ENCODE measurements around the gene KATNB1. TPM values are rescaled to one million over a fixed set of nuclear protein-coding genes. Genes with fewer than 3 reads are reported as not detected.
"Not testable (repeated sequence)": the region's sequence is repeated elsewhere in the genome, so short reads cannot be mapped to it uniquely, and the experiment has no call there.

Gene KATNB1
- total RNA-seq, 1 donor from 2014 or later, result 23.4 TPM

DNA sequence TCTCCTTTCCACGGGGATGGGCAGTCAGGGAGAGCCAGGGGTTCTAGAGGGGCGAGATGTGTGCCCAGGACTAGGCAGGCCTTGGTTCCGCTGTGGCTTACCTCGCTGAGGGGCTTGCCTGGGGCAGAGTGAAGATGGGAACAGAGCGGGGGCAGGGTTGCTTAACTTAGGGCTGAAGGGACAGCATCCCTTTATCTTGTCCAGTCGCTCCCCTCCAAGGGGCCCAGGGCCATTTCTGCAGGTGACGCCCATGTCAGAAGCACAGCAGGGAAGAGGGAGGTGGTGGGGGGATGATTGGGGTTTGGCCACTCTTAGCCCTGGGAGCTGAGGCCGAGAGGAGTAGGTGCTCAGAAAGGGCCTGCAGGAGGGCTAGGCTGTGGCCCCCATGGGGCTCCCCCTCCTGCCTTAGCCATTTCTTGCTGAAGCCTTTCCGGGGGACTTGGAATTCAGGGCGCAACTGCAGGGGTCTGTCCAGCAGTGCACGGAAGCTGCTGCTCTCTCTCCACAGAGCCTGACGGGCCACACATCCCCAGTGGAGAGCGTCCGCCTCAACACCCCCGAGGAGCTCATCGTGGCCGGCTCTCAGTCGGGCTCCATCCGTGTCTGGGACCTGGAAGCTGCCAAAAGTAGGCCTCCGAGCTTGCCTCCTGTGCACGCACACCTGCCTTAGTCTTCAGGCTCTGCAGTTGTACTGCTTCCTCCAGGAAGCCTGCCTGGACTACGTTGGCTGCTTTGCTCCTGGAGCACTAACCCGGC, 8.5 kb downstream of the KATNB1 start:
- no peak for DNase-seq (ENCODE audit: low spot score)

- no peak for DNase-seq (ENCODE audit: low spot score)
These were observed 9.0 kb downstream of the KATNB1 start for GRCh38 chr16:57744642-57744903.

DNA sequence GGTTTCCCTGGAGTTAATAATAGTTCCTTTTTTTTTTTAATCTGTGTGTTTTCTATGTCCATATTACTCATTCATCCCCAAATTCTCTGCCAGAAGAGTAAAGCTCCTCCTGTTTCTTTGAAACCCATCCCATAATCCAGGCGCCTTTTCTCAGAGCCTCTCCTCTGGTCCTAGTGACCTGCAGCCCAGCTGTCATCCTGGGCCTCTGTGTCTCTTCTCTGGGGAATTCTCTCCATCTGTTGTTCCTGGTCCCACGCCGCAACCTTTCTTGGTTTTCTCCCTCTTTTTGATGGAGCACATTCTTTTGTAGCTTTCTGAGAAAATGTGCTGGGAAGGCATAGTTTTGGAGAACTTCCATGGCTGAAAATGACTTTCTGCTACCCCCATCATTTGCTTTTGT, 10.2 kb downstream of the KATNB1 start:
- DNase-seq (ENCODE audit: low spot score), result no peak

DNA sequence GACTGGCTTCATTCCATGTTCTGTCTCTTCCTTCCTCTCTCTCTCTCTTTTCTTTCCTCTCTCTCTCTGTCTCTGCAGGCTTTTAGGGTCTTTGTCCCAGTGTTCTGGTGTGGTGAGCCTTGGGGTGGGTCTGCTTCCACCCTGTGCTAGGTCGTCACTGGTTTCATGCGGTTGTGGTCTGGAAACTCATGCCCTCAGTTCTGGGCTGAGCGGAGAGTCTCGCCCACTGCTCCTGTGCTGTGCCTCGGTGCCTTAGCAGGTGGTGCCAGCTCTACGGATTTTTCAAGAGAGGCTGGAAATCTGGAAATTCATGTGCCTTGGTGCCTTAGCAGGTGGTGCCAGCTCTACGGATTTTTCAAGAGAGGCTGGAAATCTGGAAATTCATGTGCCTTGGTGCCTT, 10.7 kb downstream of the KATNB1 start:
- DNase-seq (ENCODE audit: low spot score), result not testable (repeated sequence)

DNA sequence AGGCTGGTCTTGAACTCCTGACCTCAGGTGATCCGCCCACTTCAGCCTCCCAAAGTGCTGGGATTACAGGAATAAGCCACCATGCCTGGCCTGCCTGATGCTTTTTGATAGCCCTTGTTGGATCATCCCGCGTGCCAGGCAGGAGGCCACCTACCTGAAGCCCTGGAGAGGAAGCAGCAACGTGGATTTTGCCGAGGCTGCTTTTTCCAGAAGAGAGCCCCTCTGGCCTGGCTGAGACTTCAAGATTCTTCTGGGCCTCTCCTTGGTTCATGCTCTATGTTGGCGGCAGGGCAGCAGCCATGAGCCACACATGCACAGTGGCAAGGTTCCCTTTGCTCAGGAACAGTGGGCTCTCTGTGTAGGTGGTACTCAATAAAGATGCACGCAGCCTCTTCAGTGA, 11.5 kb downstream of the KATNB1 start:
- DNase-seq (ENCODE audit: low spot score), result no peak

DNA sequence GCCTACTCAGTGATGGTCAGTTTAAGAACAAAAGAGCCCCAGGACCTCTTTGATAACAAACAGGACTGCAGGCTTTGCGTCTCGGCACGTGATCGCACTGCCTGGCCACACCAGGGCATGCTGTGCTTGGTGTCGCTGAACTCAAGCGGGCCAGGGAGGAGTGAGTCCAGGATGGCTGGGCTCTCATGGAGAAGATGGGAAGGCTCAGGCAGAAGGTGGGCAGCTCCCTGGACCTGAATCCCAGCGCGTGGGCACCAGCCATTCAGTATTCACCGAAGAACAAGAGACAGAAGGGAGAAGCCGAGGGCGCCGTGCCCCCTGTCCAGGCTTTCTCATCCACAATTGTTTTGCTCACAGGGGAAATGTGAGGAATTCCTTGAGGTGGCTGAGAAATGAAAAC, 11.9 kb downstream of the KATNB1 start:
- DNase-seq (ENCODE audit: low spot score), result no peak

- DNase-seq (ENCODE audit: low spot score), result no peak
These were observed 12.4 kb downstream of the KATNB1 start for GRCh38 chr16:57747996-57748395.

GRCh38 chr16:57748596-57748995, 13.0 kb downstream of the KATNB1 start:
- no peak for DNase-seq (ENCODE audit: low spot score)

GRCh38 chr16:57749101-57749692, 13.6 kb downstream of the KATNB1 start:
- DNase-seq (ENCODE audit: low spot score), result no peak

DNA sequence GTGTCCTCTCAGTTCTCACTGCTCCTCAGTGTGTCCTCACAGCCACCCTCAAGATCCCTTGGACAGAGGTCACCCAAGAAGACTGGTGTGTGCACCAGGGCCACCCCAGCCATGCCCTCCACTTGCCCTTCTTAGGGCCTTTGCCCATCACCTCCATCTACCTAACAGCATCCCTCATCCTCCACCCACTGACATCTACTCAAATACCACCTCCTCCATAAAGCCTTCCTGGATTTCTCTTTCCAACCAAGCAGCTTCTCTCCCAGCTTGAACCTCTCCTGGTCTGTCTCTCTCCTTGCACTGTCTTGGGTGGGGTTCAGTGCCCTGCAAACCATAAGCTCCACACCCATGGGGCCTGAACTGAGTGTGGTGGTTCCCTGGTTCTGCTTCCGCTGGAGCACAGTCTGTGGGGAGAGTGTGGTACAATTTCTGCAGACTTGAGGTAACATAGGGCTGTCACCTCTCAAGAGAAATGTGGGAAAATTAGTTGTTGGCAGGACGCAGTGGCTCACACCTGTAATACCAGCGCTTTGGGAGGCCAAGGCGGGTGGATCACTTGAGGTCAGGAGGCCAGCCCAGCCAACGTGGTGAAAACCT, 14.4 kb downstream of the KATNB1 start:
- DNase-seq (ENCODE audit: low spot score), result no peak

DNA sequence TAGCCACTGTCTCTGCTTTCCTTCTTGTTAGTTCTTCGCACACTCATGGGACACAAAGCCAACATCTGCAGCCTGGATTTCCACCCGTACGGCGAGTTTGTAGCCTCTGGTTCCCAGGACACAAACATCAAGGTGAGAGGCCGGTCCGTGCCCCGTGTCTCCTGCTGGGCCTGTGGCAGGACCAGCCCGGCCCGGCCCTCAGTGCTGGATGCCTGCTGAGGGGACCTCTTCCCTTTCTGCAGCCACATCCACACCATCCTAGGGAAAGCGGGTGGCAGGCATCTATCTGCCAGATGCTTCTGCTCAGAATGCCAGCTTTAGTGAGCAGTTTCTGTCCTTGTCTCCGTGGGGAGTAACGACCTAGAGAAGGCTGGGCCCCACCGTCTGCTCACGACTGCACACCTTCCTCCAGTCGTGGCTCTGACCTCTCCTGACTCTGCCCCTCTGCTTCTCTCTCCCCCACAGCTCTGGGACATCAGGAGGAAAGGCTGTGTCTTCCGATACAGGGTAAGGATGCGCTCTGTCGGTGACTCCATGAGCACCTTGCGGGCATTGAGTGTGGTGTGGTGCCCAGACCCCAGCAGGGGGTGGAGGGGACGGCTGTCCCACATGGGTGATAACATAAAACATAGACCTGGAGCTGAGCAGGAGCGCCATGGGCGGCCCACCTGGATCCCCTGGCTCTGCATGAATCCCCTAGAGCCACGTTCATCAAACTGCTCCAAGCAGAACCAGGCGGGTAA, 15.4 kb downstream of the KATNB1 start:
- no peak for DNase-seq (ENCODE audit: low spot score)

DNA sequence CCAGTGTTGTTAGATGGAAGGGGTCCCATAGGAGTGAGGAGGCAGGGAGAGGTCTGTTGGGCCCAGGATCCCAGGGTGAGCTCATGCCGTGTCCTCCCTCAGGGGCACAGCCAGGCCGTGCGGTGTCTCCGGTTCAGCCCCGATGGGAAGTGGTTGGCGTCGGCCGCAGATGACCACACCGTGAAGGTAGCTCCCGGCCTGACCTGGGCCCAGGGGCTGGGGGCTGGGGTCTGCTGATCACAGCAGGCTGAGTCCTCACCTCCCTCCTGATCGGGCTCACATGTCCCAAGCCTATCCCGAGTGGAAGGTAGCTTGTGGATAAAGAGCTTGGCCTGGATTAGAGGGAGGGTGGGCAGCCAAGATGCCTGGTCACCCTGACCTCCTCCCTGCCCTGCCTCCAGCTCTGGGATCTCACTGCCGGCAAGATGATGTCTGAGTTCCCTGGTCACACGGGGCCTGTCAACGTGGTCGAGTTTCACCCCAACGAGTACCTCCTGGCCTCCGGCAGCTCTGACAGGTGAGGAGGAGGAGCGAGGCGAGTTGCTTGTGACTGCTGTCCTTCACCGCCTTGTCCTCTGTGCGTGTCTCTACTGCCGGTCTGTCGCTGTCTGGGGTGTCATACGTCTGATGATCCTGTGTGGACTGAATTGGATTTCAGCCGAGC, 16.1 kb downstream of the KATNB1 start:
- DNase-seq (ENCODE audit: low spot score), result no peak

DNA sequence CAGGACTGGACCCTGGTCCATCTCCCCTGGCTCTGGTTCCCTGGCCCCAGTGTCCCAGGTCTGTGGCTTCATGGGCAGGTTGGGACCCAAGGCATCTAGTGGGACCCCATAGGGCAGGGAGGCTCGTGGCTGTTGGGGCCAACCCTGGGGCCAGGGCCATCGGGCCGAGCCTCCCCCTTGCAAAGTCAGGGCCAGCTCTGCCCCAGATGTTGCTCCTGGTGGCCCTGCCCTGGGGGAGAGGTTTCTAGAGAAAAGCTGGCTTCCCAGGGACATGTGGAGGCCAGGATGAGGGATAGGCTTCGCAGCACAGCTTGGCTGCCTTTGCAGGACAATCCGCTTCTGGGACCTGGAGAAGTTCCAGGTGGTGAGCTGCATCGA, 16.6 kb downstream of the KATNB1 start:
- DNase-seq (ENCODE audit: low spot score), result no peak

DNA sequence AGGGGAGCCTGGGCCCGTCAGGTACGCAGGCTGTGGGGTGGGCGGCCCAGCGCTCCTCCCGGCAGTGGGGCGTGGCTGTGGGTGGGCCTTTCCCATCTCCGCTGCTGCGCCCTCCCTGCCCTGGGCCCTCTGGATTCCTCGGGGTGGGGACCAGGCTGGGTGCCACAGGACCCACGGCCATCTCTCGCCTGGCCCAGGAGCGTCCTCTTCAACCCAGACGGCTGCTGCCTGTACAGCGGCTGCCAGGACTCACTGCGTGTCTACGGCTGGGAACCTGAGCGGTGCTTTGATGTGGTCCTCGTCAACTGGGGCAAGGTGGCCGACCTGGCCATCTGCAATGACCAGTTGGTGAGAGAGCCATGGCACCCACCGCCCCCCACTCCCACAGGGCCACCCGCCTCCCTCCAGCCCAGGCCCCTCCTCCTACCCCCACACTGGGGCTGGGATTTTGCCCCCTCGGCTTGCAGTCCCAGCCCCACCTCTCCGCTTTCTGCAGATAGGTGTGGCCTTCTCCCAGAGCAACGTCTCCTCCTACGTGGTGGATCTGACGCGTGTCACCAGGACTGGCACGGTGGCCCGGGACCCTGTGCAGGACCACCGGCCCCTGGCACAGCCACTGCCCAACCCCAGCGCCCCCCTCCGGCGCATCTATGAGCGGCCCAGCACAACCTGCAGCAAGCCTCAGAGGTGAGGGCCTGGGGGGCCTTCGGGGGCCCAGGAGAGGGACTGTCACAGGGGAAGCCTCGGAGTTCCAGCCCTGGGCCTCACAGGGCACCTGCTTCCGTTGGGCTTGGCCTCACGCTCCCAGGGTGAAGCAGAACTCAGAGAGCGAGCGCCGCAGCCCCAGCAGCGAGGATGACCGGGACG, 17.2 kb downstream of the KATNB1 start:
- DNase-seq (ENCODE audit: low spot score), result no peak

DNA sequence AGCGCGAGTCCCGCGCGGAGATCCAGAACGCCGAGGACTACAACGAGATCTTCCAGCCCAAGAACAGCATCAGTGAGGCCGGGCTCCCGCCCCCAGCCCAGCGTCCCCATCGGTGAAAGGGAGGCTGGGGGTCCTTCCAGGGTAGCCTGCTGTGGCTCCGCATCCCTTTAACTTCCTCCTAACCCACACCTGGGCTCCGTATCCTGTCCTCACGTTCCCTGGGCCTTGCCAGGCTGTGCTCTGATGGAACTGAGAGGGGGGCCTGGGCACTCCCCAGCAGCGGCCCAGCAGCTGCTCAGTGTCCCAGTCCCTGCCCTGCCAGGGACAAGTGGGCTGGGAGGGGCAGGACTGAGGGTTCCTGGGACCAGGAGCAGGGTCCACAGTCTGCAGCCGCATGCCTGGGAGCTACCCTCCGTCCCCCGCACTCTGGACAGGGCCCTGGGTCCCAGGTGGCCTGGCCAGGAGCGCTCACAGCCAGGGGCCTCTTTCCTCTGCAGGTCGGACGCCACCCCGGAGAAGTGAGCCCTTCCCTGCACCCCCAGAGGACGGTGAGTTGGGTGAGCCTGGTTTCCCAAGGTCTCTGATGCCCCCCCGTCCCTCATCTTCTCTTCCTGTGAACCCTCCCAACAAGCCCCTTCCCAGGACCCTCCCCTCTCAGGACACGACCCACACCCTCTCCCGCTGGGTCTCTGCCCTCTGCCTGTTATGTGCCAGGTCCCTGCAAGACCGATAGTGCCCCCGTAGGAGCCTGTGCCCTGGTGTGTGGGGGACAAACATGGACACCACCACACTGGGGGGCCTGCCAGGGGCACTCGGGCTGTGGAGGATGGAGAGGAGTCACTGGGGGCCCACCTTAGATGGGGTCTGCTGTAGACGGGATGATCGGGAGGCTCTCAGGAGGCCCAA, 18.1 kb downstream of the KATNB1 start:
- no peak for DNase-seq (ENCODE audit: low spot score)

GRCh38 chr16:57754354-57755060, 18.9 kb downstream of the KATNB1 start:
- no peak for DNase-seq (ENCODE audit: low spot score)

DNA sequence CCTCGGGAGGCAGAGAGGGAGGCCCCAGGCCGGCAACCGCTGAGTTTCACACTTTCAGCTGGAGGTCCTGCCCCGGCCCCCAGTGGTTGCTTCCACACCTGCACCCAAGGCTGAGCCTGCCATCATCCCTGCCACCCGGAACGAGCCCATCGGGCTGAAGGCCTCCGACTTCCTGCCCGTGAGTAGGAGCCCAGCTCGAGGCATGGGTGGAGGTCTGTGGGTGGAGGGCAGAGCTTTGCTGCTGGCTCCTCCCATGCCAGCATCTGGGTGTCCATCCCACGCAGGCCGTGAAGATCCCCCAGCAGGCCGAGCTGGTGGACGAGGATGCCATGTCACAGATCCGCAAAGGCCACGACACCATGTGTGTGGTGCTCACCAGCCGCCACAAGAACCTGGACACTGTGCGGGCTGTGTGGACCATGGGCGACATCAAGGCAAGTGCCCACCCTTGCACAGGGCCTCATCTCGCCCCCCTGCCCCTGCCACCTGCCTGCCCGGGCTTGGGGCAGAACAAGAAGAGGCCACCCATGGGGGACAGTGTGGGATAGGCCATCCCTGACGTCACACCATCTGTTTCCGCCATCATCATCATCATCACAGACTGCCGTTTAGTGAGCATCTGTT, 19.6 kb downstream of the KATNB1 start:
- no peak for DNase-seq (ENCODE audit: low spot score)

GRCh38 chr16:57755726-57756423, 20.3 kb downstream of the KATNB1 start:
- no peak for DNase-seq (ENCODE audit: low spot score)

Data from mucosa of gallbladder (tissue), 1 donor.